HL-60 (cell line): ENCODE data around the gene PDE4B.

ENCODE experiments used
- DNase-seq, 2 experiments: peaks; one replicate each; pipeline ENCODE4 v3.0.0-alpha.2; 2010 to 2020; ENCODE audit warnings: low read depth in 1 of 2, low spot score in 1 of 2
- H3K27ac ChIP-seq: fragments of 250-450 bp; sonication (Bioruptor Pico); replicated peaks from 2 replicates; pipeline ENCODE4 v1.5.1; 2020; ENCODE audit warnings: mild to moderate bottlenecking, moderate library complexity
- H3K27me3 ChIP-seq: fragments of 250-450 bp; sonication (Bioruptor Pico); 2 replicates; pipeline ENCODE4 v1.5.1; 2021; ENCODE audit warnings: mild to moderate bottlenecking, moderate library complexity; ENCODE audit not compliant: insufficient read depth, poor library complexity, severe bottlenecking
- H3K4me3 ChIP-seq: replicated peaks from 2 replicates; pipeline ENCODE4 v1.5.1; 2011; ENCODE audit warnings: mild to moderate bottlenecking, control low read depth, low read length; ENCODE audit not compliant: insufficient read depth
- GABPA ChIP-seq: IDR thresholded peaks from 2 replicates; pipeline ENCODE4 v1.6.1; 2012; ENCODE audit warnings: low read depth
- POLR2AphosphoS5 ChIP-seq: IDR thresholded peaks from 2 replicates; pipeline ENCODE4 v1.6.1; 2012; ENCODE audit warnings: low read depth
- REST ChIP-seq: IDR thresholded peaks from 2 replicates; pipeline ENCODE4 v1.6.1; 2012; ENCODE audit warnings: low read depth; ENCODE audit not compliant: insufficient replicate concordance
- SPI1 ChIP-seq: IDR thresholded peaks from 2 replicates; pipeline ENCODE4 v1.6.1; 2012; ENCODE audit warnings: low read depth, mild to moderate bottlenecking, borderline replicate concordance
- TF ChIP-seq, protein P1 (sequence below): IDR thresholded peaks from one replicate; pipeline ENCODE4 v1.5.1; 2011; ENCODE audit warnings: low read length, control low read depth, inconsistent platforms; ENCODE audit not compliant: insufficient read depth

PDE4B gene

DNA sequence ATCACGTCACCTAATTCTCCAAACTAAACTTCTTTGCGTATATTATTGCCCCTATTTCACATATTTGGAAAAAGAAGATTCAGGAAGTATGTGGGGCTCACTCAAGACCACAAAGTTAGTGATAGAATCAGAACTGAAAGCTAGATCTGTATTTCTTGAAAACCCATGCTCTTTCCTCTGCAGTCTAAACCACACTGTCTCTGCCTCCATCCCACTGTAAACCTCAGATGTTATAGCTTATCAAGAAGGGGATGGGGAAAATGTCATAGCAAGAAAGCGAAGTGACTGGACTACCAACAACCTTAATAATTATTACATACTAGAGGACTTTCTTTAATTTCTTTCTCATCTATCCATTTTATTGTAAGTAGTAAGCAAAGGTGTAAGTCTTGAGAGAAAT, 483.5 kb downstream of the PDE4B start:
- no peak overlapping the region for H3K27ac ChIP-seq
- TF ChIP-seq SPI1 (no peak), GABPA (0 out of 2 replicates have a peak, but pooled peaks have one; percentile 11)
- no peaks in the 10 kb centered on the region for H3K27me3 ChIP-seq
- no peak overlapping the region for H3K4me3 ChIP-seq
- no peak for DNase-seq

- DNase-seq = peak in 1 of 2 experiments; percentile 18
- Histone ChIP-seq H3K4me3 (no peak overlapping the region), H3K27me3 (no peaks in the 10 kb centered on the region), H3K27ac (no peak overlapping the region)
- no peak for TF ChIP-seq GABPA
- TF ChIP-seq, protein P1, sequence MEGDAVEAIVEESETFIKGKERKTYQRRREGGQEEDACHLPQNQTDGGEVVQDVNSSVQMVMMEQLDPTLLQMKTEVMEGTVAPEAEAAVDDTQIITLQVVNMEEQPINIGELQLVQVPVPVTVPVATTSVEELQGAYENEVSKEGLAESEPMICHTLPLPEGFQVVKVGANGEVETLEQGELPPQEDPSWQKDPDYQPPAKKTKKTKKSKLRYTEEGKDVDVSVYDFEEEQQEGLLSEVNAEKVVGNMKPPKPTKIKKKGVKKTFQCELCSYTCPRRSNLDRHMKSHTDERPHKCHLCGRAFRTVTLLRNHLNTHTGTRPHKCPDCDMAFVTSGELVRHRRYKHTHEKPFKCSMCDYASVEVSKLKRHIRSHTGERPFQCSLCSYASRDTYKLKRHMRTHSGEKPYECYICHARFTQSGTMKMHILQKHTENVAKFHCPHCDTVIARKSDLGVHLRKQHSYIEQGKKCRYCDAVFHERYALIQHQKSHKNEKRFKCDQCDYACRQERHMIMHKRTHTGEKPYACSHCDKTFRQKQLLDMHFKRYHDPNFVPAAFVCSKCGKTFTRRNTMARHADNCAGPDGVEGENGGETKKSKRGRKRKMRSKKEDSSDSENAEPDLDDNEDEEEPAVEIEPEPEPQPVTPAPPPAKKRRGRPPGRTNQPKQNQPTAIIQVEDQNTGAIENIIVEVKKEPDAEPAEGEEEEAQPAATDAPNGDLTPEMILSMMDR = no peak
- no peak for TF ChIP-seq POLR2AphosphoS5
- no peak for TF ChIP-seq SPI1
- no peak for TF ChIP-seq REST
Measured at GRCh38 chr1:66278260-66279021, 485.7 kb downstream of the PDE4B start.

- no peak overlapping the region for H3K4me3 ChIP-seq
- TF ChIP-seq POLR2AphosphoS5 = no peak
- TF ChIP-seq REST = no peak
- TF ChIP-seq SPI1 = no peak
- TF ChIP-seq, protein P1 = no peak
- no peak for TF ChIP-seq GABPA
- DNase-seq = no peak
- H3K27ac ChIP-seq = no peak overlapping the region
- no peaks in the 10 kb centered on the region for H3K27me3 ChIP-seq
Measured at GRCh38 chr1:66281808-66282207, 489.1 kb downstream of the PDE4B start.

DNA sequence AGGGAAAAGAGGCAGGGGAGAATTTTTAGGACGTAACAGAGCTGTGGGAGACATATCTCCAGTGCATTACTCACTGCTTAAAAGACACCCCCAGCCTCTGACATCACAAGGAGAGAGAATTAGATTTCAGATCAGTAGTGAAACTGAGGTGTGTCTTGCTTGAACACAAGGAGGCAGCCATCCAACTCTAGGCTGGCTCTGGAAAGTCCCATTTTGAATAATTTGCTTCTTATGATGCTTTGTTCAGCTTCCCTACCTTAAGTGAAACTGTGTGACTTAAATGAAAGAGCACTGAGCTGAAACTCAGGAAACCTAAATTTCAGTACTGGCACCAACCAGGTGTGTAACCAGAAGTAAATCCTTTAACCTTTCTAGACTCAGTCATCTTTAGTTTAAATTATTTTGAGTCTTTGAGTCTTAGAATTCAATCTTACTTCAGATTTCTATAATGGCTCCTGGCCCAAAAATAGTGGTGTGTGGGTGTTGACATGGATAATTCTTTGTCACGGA, 489.7 kb downstream of the PDE4B start:
- no peaks in the 10 kb centered on the region for H3K27me3 ChIP-seq
- no peak for TF ChIP-seq SPI1
- TF ChIP-seq, protein P1 = no peak
- TF ChIP-seq REST = no peak
- no peak for TF ChIP-seq POLR2AphosphoS5
- no peak for TF ChIP-seq GABPA
- H3K4me3 ChIP-seq = no peak overlapping the region
- no peak for DNase-seq
- no peak overlapping the region for H3K27ac ChIP-seq
